ENCODE data around the gene SLC6A4.

SLC6A4 gene

DNA sequence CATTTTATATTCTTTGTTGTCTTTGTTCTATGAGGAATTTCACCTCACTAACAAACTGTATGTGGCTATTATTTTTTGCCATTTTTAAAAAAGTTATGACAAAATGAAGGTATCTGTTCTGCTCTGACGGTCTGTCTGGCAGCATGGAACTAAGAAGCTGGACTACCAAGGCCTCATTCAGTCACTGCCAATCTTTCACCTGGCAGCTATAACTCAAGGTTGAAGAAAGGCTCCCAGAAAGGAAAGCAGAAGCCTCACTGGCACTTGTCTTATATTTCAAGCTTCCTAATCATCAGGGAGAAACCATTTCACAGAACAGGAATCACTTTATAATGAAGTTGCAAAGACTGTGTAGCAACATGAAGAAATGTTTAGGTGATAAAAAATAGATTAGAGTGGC is 18.7 kb upstream of the SLC6A4 start:
- no peaks in the 10 kb centered on the region for H3K27me3 ChIP-seq (ENCODE audit: insufficient read depth, low read length)
- H3K79me2 ChIP-seq (ENCODE audit: control insufficient read depth, insufficient read depth, low read length, unreplicated experiment) = no peaks in the 10 kb centered on the region
- peaks cover 3% of the 10 kb centered on the region for H3K4me1 ChIP-seq (ENCODE audit: control insufficient read depth, insufficient read depth, low read length, unreplicated experiment)
- no peak overlapping the region for H2AFZ ChIP-seq (ENCODE audit: low read length, unreplicated experiment)
- H3K4me3 ChIP-seq (ENCODE audit: low read depth, low read length) = no peak overlapping the region
- peaks cover 12% of the 10 kb centered on the region; the same call in 1 of the 2 replicates for H3K36me3 ChIP-seq (ENCODE audit: insufficient read depth, low read length)
- no peak overlapping the region for H3K27ac ChIP-seq (ENCODE audit: low read depth, low read length)

DNA sequence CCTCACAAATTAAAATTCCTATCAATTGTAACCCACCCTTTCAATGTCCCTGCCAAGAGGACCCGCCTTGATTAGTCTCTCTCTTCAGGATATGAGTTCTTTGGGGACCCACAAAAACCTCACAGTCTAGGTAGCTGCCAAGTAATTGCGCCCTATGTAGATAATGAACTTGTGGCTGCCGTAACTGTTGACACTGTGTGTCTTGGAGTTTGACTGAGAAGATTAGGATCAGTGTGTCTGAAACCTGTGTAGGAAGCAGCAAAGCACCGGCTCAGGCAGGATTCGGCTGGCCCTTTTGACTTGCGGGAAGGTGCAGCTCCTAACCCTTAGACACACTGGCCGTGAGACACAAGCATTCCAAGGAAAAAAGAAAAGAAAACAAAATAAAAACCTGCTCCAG is 17.8 kb upstream of the SLC6A4 start:
- Histone ChIP-seq H3K79me2 (ENCODE audit: control insufficient read depth, insufficient read depth, low read length, unreplicated experiment) (no peaks in the 10 kb centered on the region), H2AFZ (ENCODE audit: low read length, unreplicated experiment) (no peak overlapping the region), H3K27ac (ENCODE audit: low read depth, low read length) (no peak overlapping the region), H3K4me1 (ENCODE audit: control insufficient read depth, insufficient read depth, low read length, unreplicated experiment) (peaks cover 3% of the 10 kb centered on the region), H3K27me3 (ENCODE audit: insufficient read depth, low read length) (no peaks in the 10 kb centered on the region), H3K4me3 (ENCODE audit: low read depth, low read length) (no peak overlapping the region), H3K36me3 (ENCODE audit: insufficient read depth, low read length) (peaks cover 19% of the 10 kb centered on the region)

DNA sequence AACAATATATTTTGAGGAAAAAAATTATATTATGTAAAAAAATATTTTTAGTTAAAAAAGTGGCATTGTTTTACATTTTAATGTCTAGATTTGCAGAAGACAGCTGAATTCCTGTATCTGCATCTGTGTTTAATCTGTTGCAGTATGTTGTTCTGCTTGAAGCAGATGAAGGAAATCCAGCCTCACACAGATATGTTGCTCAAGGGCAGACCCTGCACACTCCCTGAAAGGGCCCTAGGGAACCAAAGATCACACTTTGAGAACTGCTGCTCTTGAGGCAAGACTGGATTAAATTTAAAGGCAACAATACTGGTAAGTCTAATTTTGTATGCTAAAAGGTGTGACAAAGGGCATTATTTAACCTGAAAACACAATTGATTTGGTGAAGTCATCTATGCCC is 16.4 kb upstream of the SLC6A4 start:
- Histone ChIP-seq H3K27ac (ENCODE audit: low read depth, low read length) (no peak overlapping the region), H3K4me1 (ENCODE audit: control insufficient read depth, insufficient read depth, low read length, unreplicated experiment) (peaks cover 2% of the 10 kb centered on the region), H3K4me3 (ENCODE audit: low read depth, low read length) (no peak overlapping the region), H3K27me3 (ENCODE audit: insufficient read depth, low read length) (no peaks in the 10 kb centered on the region), H3K79me2 (ENCODE audit: control insufficient read depth, insufficient read depth, low read length, unreplicated experiment) (no peaks in the 10 kb centered on the region), H3K36me3 (ENCODE audit: insufficient read depth, low read length) (peaks cover 22% of the 10 kb centered on the region), H2AFZ (ENCODE audit: low read length, unreplicated experiment) (no peak overlapping the region)

DNA sequence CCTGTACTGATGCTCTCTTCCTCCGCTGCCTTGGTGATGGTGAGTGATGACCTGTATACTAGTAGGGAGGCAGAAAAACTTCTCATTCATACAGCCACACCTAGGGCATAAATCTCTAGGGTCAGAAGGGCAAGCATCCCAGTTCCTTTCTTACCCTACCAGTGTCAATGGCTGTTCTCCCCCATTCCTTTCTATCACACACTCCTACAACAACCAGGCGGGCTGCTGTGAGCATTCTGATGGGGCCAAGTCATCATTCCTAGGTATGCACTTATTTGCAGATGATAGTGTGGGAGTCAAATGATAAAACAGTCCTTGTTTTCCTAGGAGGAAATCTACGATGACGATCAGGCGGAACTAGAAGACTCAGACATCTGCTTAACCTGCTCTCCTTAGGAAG is 14.0 kb upstream of the SLC6A4 start:
- Histone ChIP-seq H3K4me1 (ENCODE audit: control insufficient read depth, insufficient read depth, low read length, unreplicated experiment) (peaks cover 10% of the 10 kb centered on the region), H2AFZ (ENCODE audit: low read length, unreplicated experiment) (no peak overlapping the region), H3K27ac (ENCODE audit: low read depth, low read length) (no peak overlapping the region), H3K4me3 (ENCODE audit: low read depth, low read length) (no peak overlapping the region), H3K27me3 (ENCODE audit: insufficient read depth, low read length) (no peaks in the 10 kb centered on the region), H3K36me3 (ENCODE audit: insufficient read depth, low read length) (peaks cover 25% of the 10 kb centered on the region), H3K79me2 (ENCODE audit: control insufficient read depth, insufficient read depth, low read length, unreplicated experiment) (no peaks in the 10 kb centered on the region)

DNA sequence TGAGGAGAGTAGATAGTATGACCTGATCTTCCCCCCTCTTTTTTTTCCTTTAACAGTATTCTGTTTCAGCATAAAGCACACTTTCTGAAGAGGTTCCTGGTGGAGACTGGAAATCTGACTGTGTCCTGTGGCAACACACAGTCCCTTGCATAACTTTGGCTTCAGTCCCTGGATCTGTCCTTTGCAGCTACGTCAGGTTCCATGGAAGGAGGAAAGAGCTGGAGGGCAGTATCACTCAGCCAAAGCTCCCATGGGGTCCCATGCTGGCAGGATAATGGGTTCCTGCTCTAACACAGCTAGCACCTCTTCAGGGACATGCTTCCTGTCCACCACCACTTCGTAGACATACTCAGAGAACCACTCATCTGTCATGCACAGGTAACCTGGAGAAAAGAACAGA is 13.3 kb upstream of the SLC6A4 start:
- Histone ChIP-seq H2AFZ (ENCODE audit: low read length, unreplicated experiment) (no peak overlapping the region), H3K27ac (ENCODE audit: low read depth, low read length) (no peak overlapping the region), H3K79me2 (ENCODE audit: control insufficient read depth, insufficient read depth, low read length, unreplicated experiment) (no peaks in the 10 kb centered on the region), H3K4me3 (ENCODE audit: low read depth, low read length) (no peak overlapping the region), H3K4me1 (ENCODE audit: control insufficient read depth, insufficient read depth, low read length, unreplicated experiment) (peaks cover 10% of the 10 kb centered on the region), H3K27me3 (ENCODE audit: insufficient read depth, low read length) (no peaks in the 10 kb centered on the region), H3K36me3 (ENCODE audit: insufficient read depth, low read length) (peaks cover 25% of the 10 kb centered on the region)

DNA sequence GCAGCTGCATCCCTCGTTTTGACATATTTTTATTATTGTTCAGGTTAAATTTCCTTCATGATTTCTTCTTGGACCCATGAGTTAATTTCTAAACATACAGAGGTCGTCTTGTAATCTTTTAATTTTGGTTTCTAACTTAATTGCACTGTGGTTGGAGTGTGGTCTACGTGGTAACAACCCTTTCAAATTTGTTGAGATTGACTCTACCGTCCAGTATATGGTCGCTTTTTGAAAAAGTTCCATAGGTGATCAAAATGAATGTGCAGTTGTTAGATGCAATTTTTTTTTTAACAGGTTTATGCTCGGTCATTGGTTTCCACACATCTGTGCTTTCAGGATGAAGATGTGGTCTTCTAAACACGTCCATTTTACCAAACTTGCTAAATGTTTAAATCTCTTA is 11.0 kb upstream of the SLC6A4 start:
- Histone ChIP-seq H3K79me2 (ENCODE audit: control insufficient read depth, insufficient read depth, low read length, unreplicated experiment) (no peaks in the 10 kb centered on the region), H3K36me3 (ENCODE audit: insufficient read depth, low read length) (peaks cover 24% of the 10 kb centered on the region), H3K4me3 (ENCODE audit: low read depth, low read length) (no peak overlapping the region), H2AFZ (ENCODE audit: low read length, unreplicated experiment) (no peak overlapping the region), H3K27me3 (ENCODE audit: insufficient read depth, low read length) (no peaks in the 10 kb centered on the region), H3K4me1 (ENCODE audit: control insufficient read depth, insufficient read depth, low read length, unreplicated experiment) (peaks cover 10% of the 10 kb centered on the region), H3K27ac (ENCODE audit: low read depth, low read length) (no peak overlapping the region)

DNA sequence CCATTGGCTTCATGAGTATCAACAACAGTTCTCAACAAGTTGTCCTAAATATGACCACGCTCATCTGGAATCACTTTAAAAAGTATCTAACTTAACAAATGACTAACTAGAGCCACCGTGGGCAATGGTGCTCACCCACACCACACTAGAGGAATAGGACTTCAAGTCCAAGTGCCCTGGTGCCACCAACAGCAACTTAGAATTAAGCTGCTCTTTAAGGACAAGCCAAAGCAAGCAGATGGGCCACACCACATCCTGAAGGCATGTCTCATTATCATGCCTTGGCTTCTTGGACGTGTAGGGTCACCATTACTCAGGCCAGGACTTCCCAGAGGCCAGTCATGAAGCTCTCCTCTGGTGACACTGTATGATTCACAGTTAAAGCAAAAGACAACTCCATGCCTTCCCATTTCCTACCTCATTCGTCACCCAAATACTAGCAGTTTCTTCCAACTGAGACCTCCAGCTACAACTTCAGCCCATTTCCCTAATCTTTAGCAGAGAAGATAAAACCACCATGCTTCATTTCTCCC is 9.4 kb upstream of the SLC6A4 start:
- Histone ChIP-seq H3K27ac (ENCODE audit: low read depth, low read length) (peak overlapping the region; percentile 49), H3K27me3 (ENCODE audit: insufficient read depth, low read length) (no peaks in the 10 kb centered on the region), H3K4me1 (ENCODE audit: control insufficient read depth, insufficient read depth, low read length, unreplicated experiment) (peaks cover 10% of the 10 kb centered on the region), H3K79me2 (ENCODE audit: control insufficient read depth, insufficient read depth, low read length, unreplicated experiment) (no peaks in the 10 kb centered on the region), H3K36me3 (ENCODE audit: insufficient read depth, low read length) (peaks cover 20% of the 10 kb centered on the region), H3K4me3 (ENCODE audit: low read depth, low read length) (no peak overlapping the region), H2AFZ (ENCODE audit: low read length, unreplicated experiment) (no peak overlapping the region)

DNA sequence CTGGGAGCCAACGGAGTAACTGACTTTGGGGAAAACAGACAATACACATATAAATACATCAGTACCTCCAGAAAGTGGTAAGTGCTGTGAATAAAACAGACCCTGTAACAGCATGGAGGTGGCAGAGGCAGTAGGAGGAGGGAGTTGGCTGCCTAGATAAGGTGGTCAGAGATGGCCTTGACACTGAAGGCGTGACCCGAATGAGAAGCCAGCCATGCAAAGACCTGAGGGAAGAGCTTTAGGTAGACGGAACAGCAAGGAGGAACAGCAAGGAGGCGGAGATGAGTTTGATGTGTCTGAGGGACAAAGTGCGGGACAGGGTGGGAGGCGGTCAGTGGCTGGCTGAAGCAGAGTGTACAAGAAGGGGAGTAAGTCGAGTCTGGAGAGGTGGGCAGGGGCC is 8.1 kb upstream of the SLC6A4 start:
- H3K4me1 ChIP-seq (ENCODE audit: control insufficient read depth, insufficient read depth, low read length, unreplicated experiment) = peaks cover 10% of the 10 kb centered on the region
- H3K4me3 ChIP-seq (ENCODE audit: low read depth, low read length) = no peak overlapping the region
- no peak overlapping the region for H3K27ac ChIP-seq (ENCODE audit: low read depth, low read length)
- H2AFZ ChIP-seq (ENCODE audit: low read length, unreplicated experiment) = no peak overlapping the region
- H3K27me3 ChIP-seq (ENCODE audit: insufficient read depth, low read length) = no peaks in the 10 kb centered on the region
- H3K36me3 ChIP-seq (ENCODE audit: insufficient read depth, low read length) = peaks cover 8% of the 10 kb centered on the region
- no peaks in the 10 kb centered on the region for H3K79me2 ChIP-seq (ENCODE audit: control insufficient read depth, insufficient read depth, low read length, unreplicated experiment)

DNA sequence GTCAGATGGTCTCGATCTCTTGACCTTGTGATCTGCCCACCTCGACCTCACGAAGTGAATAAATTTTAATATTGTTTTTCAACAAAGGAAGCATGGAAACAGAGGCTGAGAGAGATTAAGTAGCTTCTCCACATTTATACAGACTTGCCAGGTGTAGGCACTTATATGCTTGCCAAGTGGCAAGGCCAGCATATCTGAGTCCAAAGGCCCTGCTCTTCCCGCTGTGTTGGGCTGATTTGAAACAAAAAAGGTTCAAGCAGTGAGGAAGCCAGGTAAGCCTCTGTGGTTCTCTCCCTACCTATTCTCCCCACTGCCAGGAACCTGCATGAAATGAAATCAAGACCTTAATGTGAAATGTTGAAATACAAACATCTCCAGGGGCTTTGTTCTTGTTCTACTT is 7.5 kb upstream of the SLC6A4 start:
- peaks cover 10% of the 10 kb centered on the region for H3K4me1 ChIP-seq (ENCODE audit: control insufficient read depth, insufficient read depth, low read length, unreplicated experiment)
- H3K4me3 ChIP-seq (ENCODE audit: low read depth, low read length) = no peak overlapping the region
- H3K27me3 ChIP-seq (ENCODE audit: insufficient read depth, low read length) = peaks cover under 1% of the 10 kb centered on the region
- H3K79me2 ChIP-seq (ENCODE audit: control insufficient read depth, insufficient read depth, low read length, unreplicated experiment) = no peaks in the 10 kb centered on the region
- no peak overlapping the region for H3K27ac ChIP-seq (ENCODE audit: low read depth, low read length)
- H3K36me3 ChIP-seq (ENCODE audit: insufficient read depth, low read length) = peaks cover 3% of the 10 kb centered on the region; the same call in 1 of the 2 replicates
- H2AFZ ChIP-seq (ENCODE audit: low read length, unreplicated experiment) = no peak overlapping the region

DNA sequence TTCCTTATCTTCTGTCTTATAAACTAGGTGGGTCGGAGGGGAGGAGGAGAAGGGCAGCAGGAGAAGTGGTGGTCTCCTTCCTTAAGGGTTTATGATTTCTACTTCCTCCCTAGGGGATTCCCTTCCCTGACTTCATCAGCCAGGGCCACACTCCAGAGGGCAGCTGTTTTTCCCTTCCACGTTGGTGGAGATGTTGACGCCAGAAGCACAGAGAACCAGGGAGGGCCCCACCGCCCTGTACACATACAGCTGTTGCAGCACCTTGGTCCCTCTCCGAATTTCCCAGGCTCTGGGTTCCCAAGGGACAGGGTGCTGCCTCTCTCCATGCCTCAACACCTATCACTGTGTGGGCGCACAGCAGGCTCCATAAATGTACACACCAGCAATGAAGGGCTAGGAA is 5.6 kb upstream of the SLC6A4 start:
- Histone ChIP-seq H3K36me3 (ENCODE audit: insufficient read depth, low read length) (no peaks in the 10 kb centered on the region), H3K4me1 (ENCODE audit: control insufficient read depth, insufficient read depth, low read length, unreplicated experiment) (peaks cover 10% of the 10 kb centered on the region), H3K4me3 (ENCODE audit: low read depth, low read length) (no peak overlapping the region), H2AFZ (ENCODE audit: low read length, unreplicated experiment) (no peak overlapping the region), H3K79me2 (ENCODE audit: control insufficient read depth, insufficient read depth, low read length, unreplicated experiment) (no peaks in the 10 kb centered on the region), H3K27me3 (ENCODE audit: insufficient read depth, low read length) (peaks cover 16% of the 10 kb centered on the region), H3K27ac (ENCODE audit: low read depth, low read length) (no peak overlapping the region)

DNA sequence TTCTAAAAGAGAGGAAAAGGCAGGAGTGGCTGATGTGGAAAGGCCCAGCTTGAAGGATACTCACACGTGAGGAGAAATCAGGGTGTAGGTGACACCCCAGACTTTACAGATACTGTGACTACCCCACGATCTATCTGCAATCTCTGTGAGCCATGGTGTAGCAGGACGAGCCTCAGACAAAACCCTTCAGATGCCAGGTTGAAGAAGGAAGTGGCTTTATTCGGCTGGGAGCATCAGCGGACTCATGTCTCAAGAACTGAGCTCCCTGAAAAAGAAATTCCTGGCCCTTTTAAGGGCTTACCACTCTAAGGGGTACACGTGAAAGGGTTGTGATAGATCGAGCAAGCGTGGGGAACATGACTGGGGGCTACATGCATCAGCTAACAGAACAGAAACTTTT is 4.7 kb upstream of the SLC6A4 start:
- Histone ChIP-seq H2AFZ (ENCODE audit: low read length, unreplicated experiment) (no peak overlapping the region), H3K27me3 (ENCODE audit: insufficient read depth, low read length) (peaks cover 25% of the 10 kb centered on the region), H3K79me2 (ENCODE audit: control insufficient read depth, insufficient read depth, low read length, unreplicated experiment) (no peaks in the 10 kb centered on the region), H3K4me1 (ENCODE audit: control insufficient read depth, insufficient read depth, low read length, unreplicated experiment) (peaks cover 9% of the 10 kb centered on the region), H3K4me3 (ENCODE audit: low read depth, low read length) (no peak overlapping the region), H3K27ac (ENCODE audit: low read depth, low read length) (no peak overlapping the region), H3K36me3 (ENCODE audit: insufficient read depth, low read length) (no peaks in the 10 kb centered on the region)

All from ACC112 (cell line).